Testis (tissue), 2 donors: ENCODE measurements around the gene ZBED1.

Experiments used
- POLR2A ChIP-seq: fragments of 450-650 bp; IDR thresholded peaks from one replicate; pipeline ENCODE4 v1.6.1; 2017; ENCODE audit warnings: antibody characterized with exemption, mild to moderate bottlenecking, moderate library complexity
- TF ChIP-seq, protein P1 (sequence below), 3 experiments: fragments of 450-650 bp in 2 of 3; fragments of 200-600 bp in 1 of 3; sonication (generic) in 1 of 3; IDR thresholded peaks; one replicate each; pipeline ENCODE4 v1.5.1; 2016 to 2019; ENCODE audit warnings: antibody characterized with exemption in 3 of 3, mild to moderate bottlenecking in 2 of 3, moderate library complexity in 1 of 3

DNA sequence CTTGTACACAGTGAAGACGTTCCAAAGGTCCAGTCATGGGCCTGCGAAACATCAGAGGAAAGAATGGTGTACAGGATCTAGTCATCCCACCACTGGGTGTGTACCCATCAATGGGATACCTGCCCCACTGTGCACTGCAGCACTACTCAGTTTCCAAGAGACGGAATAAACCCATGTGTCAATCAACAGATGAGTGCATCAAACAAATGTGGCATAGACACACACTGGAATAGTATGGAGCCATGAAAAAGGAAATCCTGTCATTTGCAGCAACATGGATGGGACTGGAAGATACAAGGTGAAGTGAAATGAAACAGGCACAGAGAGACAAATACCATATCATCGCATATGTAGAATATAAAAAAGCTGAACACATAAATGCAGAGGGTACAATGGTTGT, 48.0 kb downstream of the ZBED1 start:
- no peak for TF ChIP-seq POLR2A
- TF ChIP-seq, protein P1, sequence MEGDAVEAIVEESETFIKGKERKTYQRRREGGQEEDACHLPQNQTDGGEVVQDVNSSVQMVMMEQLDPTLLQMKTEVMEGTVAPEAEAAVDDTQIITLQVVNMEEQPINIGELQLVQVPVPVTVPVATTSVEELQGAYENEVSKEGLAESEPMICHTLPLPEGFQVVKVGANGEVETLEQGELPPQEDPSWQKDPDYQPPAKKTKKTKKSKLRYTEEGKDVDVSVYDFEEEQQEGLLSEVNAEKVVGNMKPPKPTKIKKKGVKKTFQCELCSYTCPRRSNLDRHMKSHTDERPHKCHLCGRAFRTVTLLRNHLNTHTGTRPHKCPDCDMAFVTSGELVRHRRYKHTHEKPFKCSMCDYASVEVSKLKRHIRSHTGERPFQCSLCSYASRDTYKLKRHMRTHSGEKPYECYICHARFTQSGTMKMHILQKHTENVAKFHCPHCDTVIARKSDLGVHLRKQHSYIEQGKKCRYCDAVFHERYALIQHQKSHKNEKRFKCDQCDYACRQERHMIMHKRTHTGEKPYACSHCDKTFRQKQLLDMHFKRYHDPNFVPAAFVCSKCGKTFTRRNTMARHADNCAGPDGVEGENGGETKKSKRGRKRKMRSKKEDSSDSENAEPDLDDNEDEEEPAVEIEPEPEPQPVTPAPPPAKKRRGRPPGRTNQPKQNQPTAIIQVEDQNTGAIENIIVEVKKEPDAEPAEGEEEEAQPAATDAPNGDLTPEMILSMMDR (IDR thresholded peaks at IDR 0.05) = no peak
